ENCODE data around the gene SH3BP2.

SH3BP2 gene

GRCh38 chr4:2837110-2837903, 44.4 kb downstream of the SH3BP2 start:
- Histone ChIP-seq H3F3A (ENCODE audit: low read depth) (peaks cover 14% of the 10 kb centered on the region), H3K79me2 (ENCODE audit: insufficient read depth, low read length) (peaks cover 16% of the 10 kb centered on the region; the same call in 1 of the 2 replicates), H3K36me3 (ENCODE audit: insufficient read depth, low read length) (peaks cover 14% of the 10 kb centered on the region; the same call in 1 of the 2 replicates), H3K4me2 (ENCODE audit: low read depth, low read length, poor library complexity, severe bottlenecking) (peak overlapping the region; percentile 99), H3K4me3 (ENCODE audit: low read length, poor library complexity, severe bottlenecking) (peak overlapping the region; percentile 71), H2AFZ (ENCODE audit: low read length) (no peak overlapping the region), H3K9me3 (ENCODE audit: insufficient read depth, low read depth, low read length) (no peaks in the 10 kb centered on the region), H3K27me3 (ENCODE audit: insufficient read depth, low read length, poor library complexity, severe bottlenecking) (no peaks in the 10 kb centered on the region), H4K20me1 (ENCODE audit: insufficient read depth, low read length, poor library complexity, severe bottlenecking) (peaks cover 8% of the 10 kb centered on the region), H3K4me1 (ENCODE audit: insufficient read depth, low read length, poor library complexity, severe bottlenecking) (peaks cover 49% of the 10 kb centered on the region), H3K9me2 (replicated peaks; ENCODE audit: low read depth, low read length) (no peaks in the 10 kb centered on the region), H3K9ac (ENCODE audit: low read depth, low read length, poor library complexity, severe bottlenecking) (peak overlapping the region; percentile 65)
- TF ChIP-seq CTCF (conservative IDR thresholded peaks at IDR 0.05; ENCODE audit: low read length) (no peak; the same call in 1 of the 2 replicates), EZH2phosphoT487 (IDR thresholded peaks at IDR 0.05; ENCODE audit: borderline replicate concordance) (no peak)

- Histone ChIP-seq H3K27me3 (ENCODE audit: insufficient read depth, low read length, poor library complexity, severe bottlenecking) (no peaks in the 10 kb centered on the region), H3K36me3 (ENCODE audit: insufficient read depth, low read length) (peaks cover 8% of the 10 kb centered on the region; the same call in 1 of the 2 replicates), H3K4me2 (ENCODE audit: low read depth, low read length, poor library complexity, severe bottlenecking) (peak overlapping the region; percentile 99), H3K79me2 (ENCODE audit: insufficient read depth, low read length) (peaks cover 22% of the 10 kb centered on the region; the same call in 1 of the 2 replicates), H3K9ac (ENCODE audit: low read depth, low read length, poor library complexity, severe bottlenecking) (peak overlapping the region; percentile 65), H3K9me3 (ENCODE audit: insufficient read depth, low read depth, low read length) (no peaks in the 10 kb centered on the region), H2AFZ (ENCODE audit: low read length) (peak overlapping the region; percentile 57; the same call in 1 of the 2 replicates), H4K20me1 (ENCODE audit: insufficient read depth, low read length, poor library complexity, severe bottlenecking) (peaks cover 8% of the 10 kb centered on the region), H3K9me2 (replicated peaks; ENCODE audit: low read depth, low read length) (no peaks in the 10 kb centered on the region), H3K4me1 (ENCODE audit: insufficient read depth, low read length, poor library complexity, severe bottlenecking) (peaks cover 56% of the 10 kb centered on the region), H3K4me3 (ENCODE audit: low read length, poor library complexity, severe bottlenecking) (peak overlapping the region; percentile 71), H3F3A (ENCODE audit: low read depth) (peaks cover 14% of the 10 kb centered on the region)
- no peak for TF ChIP-seq EZH2phosphoT487 (IDR thresholded peaks at IDR 0.05; ENCODE audit: borderline replicate concordance)
Measured at GRCh38 chr4:2837904-2838496, 45.1 kb downstream of the SH3BP2 start.

- H3K9me3 ChIP-seq (ENCODE audit: insufficient read depth, low read depth, low read length): no peaks in the 10 kb centered on the region
- peaks cover 1% of the 10 kb centered on the region; the same call in 1 of the 2 replicates for H3K36me3 ChIP-seq (ENCODE audit: insufficient read depth, low read length)
- H3K79me2 ChIP-seq (ENCODE audit: insufficient read depth, low read length): peaks cover 27% of the 10 kb centered on the region; the same call in 1 of the 2 replicates
- TF ChIP-seq CTCF (conservative IDR thresholded peaks at IDR 0.05; ENCODE audit: low read length) (no peak), EZH2phosphoT487 (IDR thresholded peaks at IDR 0.05; ENCODE audit: borderline replicate concordance) (no peak)
- peak overlapping the region; percentile 65 for H3K9ac ChIP-seq (ENCODE audit: low read depth, low read length, poor library complexity, severe bottlenecking)
- peaks cover 14% of the 10 kb centered on the region for H3F3A ChIP-seq (ENCODE audit: low read depth)
- H3K4me3 ChIP-seq (ENCODE audit: low read length, poor library complexity, severe bottlenecking): peak overlapping the region; percentile 71
- peaks cover 8% of the 10 kb centered on the region for H4K20me1 ChIP-seq (ENCODE audit: insufficient read depth, low read length, poor library complexity, severe bottlenecking)
- no peaks in the 10 kb centered on the region for H3K27me3 ChIP-seq (ENCODE audit: insufficient read depth, low read length, poor library complexity, severe bottlenecking)
- H3K4me2 ChIP-seq (ENCODE audit: low read depth, low read length, poor library complexity, severe bottlenecking): peak overlapping the region; percentile 99
- no peak overlapping the region for H2AFZ ChIP-seq (ENCODE audit: low read length)
- peaks cover 54% of the 10 kb centered on the region for H3K4me1 ChIP-seq (ENCODE audit: insufficient read depth, low read length, poor library complexity, severe bottlenecking)
- no peaks in the 10 kb centered on the region for H3K9me2 ChIP-seq (replicated peaks; ENCODE audit: low read depth, low read length)
Measured at GRCh38 chr4:2839060-2839459, 46.2 kb downstream of the SH3BP2 start.
